Measurements from ENCODE around the gene ZNF620. TPM values are rescaled to one million over a fixed set of nuclear protein-coding genes. Genes with fewer than 3 reads are reported as not detected.

The ZNF620 gene
- total RNA-seq, 4 donors from 2014 or later, result 0.60 to 2.9 (median 1.6) TPM

DNA sequence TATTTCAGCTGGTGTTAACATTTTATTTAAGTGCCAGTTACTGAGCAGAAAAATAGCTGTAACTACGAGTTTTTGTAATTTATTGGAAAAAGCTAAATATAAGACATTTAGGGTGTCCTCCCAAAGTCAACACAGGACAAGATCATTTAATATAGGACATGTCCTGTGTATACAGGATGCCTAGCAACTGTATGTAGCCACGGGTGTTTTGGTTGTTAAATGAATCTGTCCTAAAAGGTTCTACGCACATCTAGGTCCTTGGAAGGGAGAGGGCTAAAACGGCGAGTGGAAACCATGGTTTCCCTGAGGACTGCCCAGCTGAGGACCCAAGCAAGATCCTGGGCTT lies 18.4 kb downstream of the ZNF620 start:
- DNase-seq (ENCODE audit: low spot score in 2 of 2), result no peak
- TF ChIP-seq EP300 (IDR thresholded peaks at IDR 0.05), result no peak
- TF ChIP-seq POLR2AphosphoS5 (IDR thresholded peaks at IDR 0.05), result no peak
- no peak for TF ChIP-seq POLR2A (IDR thresholded peaks at IDR 0.05)
- TF ChIP-seq, protein P1, sequence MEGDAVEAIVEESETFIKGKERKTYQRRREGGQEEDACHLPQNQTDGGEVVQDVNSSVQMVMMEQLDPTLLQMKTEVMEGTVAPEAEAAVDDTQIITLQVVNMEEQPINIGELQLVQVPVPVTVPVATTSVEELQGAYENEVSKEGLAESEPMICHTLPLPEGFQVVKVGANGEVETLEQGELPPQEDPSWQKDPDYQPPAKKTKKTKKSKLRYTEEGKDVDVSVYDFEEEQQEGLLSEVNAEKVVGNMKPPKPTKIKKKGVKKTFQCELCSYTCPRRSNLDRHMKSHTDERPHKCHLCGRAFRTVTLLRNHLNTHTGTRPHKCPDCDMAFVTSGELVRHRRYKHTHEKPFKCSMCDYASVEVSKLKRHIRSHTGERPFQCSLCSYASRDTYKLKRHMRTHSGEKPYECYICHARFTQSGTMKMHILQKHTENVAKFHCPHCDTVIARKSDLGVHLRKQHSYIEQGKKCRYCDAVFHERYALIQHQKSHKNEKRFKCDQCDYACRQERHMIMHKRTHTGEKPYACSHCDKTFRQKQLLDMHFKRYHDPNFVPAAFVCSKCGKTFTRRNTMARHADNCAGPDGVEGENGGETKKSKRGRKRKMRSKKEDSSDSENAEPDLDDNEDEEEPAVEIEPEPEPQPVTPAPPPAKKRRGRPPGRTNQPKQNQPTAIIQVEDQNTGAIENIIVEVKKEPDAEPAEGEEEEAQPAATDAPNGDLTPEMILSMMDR (IDR thresholded peaks at IDR 0.05), result no peak
- H3K4me1 ChIP-seq, result peaks cover 18% of the 10 kb centered on the region
- H3K9me3 ChIP-seq, result no peaks in the 10 kb centered on the region
- H3K27me3 ChIP-seq, result no peaks in the 10 kb centered on the region
- H3K36me3 ChIP-seq, result peaks cover 20% of the 10 kb centered on the region
- peak overlapping the region; percentile 86 for H3K27ac ChIP-seq
- 24% methylated on average over 5 of the region's 5 CpGs for WGBS
- H3K4me3 ChIP-seq, result peak overlapping the region; percentile 77

DNA sequence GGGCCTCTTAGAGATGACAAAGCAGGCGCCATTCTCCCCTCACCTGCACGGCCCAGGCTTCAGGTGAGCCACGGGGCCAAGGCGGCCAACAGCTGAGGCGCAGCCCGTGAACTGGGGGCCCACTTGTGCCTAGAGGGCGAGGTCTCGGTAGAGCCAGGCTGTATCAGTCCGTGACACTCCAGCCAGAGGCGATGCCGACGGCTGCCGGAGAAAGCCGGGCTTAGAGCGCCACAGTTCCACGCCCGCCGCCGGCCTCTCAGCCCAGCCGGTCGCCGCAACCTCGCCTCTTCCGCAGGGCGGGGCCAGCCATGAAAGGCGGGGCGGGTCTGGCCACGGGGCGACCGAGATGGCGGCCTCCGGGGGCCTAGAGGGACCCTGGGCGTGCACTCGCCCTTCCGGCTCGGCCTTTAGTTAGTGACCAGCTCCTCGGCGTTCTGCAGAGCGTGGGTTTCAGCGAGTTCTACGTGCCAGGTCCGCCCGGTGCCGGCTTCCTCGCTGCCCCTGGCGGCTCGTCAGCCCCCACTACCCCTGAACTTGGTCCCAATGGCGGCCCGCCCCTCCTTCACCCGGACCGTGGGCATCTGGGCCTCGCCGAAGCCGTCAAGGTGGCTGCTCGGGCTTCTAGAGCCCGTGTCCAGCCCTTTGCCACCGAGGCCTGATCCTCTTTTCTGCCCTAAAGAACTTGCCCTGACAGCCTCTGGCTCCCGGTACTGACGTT lies 18.9 kb downstream of the ZNF620 start, which contains the start of gene ZNF621:
Gene ZNF621, plus strand, starts transcription at position 393 of the 718 bp plus-strand sequence. CDS start 881 bp downstream, outside the sequence.
- peak within 1 kb of the TSS; percentile 86 for H3K27ac ChIP-seq
- no peaks in the 10 kb centered on the region for H3K27me3 ChIP-seq
- peak within 1 kb of the TSS; percentile 77 for H3K4me3 ChIP-seq
- peak; percentile 94 to 95 for DNase-seq (ENCODE audit: low spot score in 2 of 2)
- WGBS, result 0% methylated on average over 24 of the region's 59 CpGs
- TF ChIP-seq EP300 (IDR thresholded peaks at IDR 0.05), result no peak
- peak; percentile 42 to 90 for TF ChIP-seq POLR2A (IDR thresholded peaks at IDR 0.05)
- TF ChIP-seq, protein P1 (IDR thresholded peaks at IDR 0.05), result no peak
- TF ChIP-seq POLR2AphosphoS5 (IDR thresholded peaks at IDR 0.05), result peak in 2 of 3 donors; percentile 72 to 76
- H3K9me3 ChIP-seq, result no peaks in the 10 kb centered on the region
- H3K36me3 ChIP-seq, result peaks cover 25% of the 10 kb centered on the region
- H3K4me1 ChIP-seq, result peaks cover 18% of the 10 kb centered on the region

DNA sequence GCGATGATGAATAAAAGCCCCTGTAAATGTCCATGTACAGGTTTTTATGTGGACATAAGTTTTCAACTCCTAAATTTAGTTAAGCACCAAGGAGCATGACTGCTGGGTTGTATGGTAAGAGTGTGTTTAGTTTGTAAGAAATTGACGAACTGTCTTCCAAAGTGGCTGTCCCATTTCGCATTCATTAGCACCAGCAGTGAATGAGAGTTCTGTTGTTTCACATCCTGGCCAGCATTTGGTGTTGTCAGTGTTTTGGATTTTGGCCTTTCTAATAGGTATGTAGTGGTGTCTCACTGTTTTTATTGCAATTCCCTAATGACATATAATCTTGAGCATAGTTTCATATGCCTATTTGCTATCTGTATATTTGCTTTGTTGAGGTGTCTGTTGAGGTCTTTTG lies 22.6 kb downstream of the ZNF620 start:
- TF ChIP-seq POLR2AphosphoS5 (IDR thresholded peaks at IDR 0.05) (no peak), POLR2A (IDR thresholded peaks at IDR 0.05) (no peak)
- TF ChIP-seq, protein P1 (IDR thresholded peaks at IDR 0.05), result no peak
- no peak overlapping the region for H3K27ac ChIP-seq
- H3K36me3 ChIP-seq, result peaks cover 62% of the 10 kb centered on the region
- H3K9me3 ChIP-seq, result no peaks in the 10 kb centered on the region
- DNase-seq (ENCODE audit: low spot score in 2 of 2), result no peak
- WGBS, result 98% methylated on average over 3 of the region's 3 CpGs
- H3K27me3 ChIP-seq, result no peaks in the 10 kb centered on the region
- no peak overlapping the region for H3K4me3 ChIP-seq
- H3K4me1 ChIP-seq, result peaks cover 18% of the 10 kb centered on the region

DNA sequence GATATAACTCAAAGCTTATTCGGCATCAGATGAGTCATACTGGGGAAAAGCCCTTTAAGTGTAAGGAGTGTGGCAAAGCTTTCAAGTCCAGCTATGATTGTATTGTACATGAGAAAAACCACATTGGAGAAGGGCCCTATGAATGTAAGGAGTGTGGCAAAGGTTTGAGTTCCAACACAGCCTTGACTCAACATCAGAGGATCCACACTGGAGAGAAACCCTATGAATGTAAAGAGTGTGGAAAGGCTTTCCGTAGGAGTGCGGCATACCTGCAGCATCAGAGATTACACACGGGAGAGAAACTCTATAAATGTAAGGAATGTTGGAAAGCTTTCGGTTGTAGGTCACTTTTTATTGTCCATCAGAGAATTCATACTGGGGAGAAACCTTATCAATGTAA lies 26.4 kb downstream of the ZNF620 start:
- H3K27me3 ChIP-seq, result no peaks in the 10 kb centered on the region
- H3K9me3 ChIP-seq, result no peaks in the 10 kb centered on the region
- no peak overlapping the region for H3K27ac ChIP-seq
- TF ChIP-seq POLR2AphosphoS5 (IDR thresholded peaks at IDR 0.05), result no peak
- TF ChIP-seq EP300 (IDR thresholded peaks at IDR 0.05), result no peak
- H3K4me3 ChIP-seq, result no peak overlapping the region
- H3K4me1 ChIP-seq, result no peaks in the 10 kb centered on the region
- DNase-seq (ENCODE audit: low spot score in 2 of 2), result no peak
- 94% methylated on average over 5 of the region's 5 CpGs for WGBS
- H3K36me3 ChIP-seq, result peaks cover 80% of the 10 kb centered on the region

DNA sequence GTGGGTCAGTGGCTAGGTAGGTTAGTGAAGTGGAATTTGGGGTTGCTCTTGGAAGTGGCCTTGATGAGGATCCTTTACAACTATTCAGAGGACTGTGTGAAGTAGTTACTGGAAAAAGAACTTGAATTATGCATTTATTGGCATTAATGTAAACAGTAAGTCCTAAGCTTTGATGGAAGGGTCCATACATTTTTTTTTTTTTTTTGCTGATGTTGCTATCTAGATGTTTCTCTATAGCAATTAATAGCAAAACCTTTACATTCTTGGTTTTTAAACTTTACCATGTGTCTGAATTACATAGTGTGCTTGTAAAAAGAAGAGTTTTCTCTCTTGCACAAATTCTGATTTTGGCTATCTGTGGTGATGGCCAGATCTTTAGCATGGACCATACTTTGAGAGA lies 28.4 kb downstream of the ZNF620 start:
- Histone ChIP-seq H3K36me3 (peaks cover 75% of the 10 kb centered on the region), H3K4me3 (no peak overlapping the region), H3K27me3 (no peaks in the 10 kb centered on the region), H3K9me3 (peaks cover 14% of the 10 kb centered on the region), H3K4me1 (no peaks in the 10 kb centered on the region), H3K27ac (no peak overlapping the region)
- DNase-seq (ENCODE audit: low spot score in 2 of 2), result no peak
- TF ChIP-seq POLR2AphosphoS5 (IDR thresholded peaks at IDR 0.05) (no peak), POLR2A (IDR thresholded peaks at IDR 0.05) (no peak), EP300 (IDR thresholded peaks at IDR 0.05) (no peak)
- TF ChIP-seq, protein P1 (IDR thresholded peaks at IDR 0.05), result no peak

All from suprapubic skin (tissue), 4 donors.